HG03354 (cell line): ENCODE results near the gene ABCA4.
"Not testable (repeated sequence)": the region's sequence is repeated elsewhere in the genome, so short reads cannot be mapped to it uniquely, and the experiment has no call there.

ENCODE experiments used
- ATAC-seq: cut with Tn5 transposase; IDR thresholded peaks from one replicate; pipeline ENCODE4 v1.9.1; 2021; ENCODE audit warnings: mild to moderate bottlenecking; ENCODE audit not compliant: unreplicated experiment, poor library complexity, severe bottlenecking

ABCA4 gene

GRCh38 chr1:94014635-94015488 lies 106.1 kb downstream of the ABCA4 start:
- ATAC-seq = no peak

GRCh38 chr1:94014087-94014486 lies 106.9 kb downstream of the ABCA4 start:
- no peak for ATAC-seq

- no peak for ATAC-seq
These were observed 107.5 kb downstream of the ABCA4 start for GRCh38 chr1:94013367-94013878.

- no peak for ATAC-seq
These were observed 108.1 kb downstream of the ABCA4 start for GRCh38 chr1:94012708-94013366.

- no peak for ATAC-seq
These were observed 109.0 kb downstream of the ABCA4 start for GRCh38 chr1:94011709-94012595.

- no peak for ATAC-seq
These were observed 109.8 kb downstream of the ABCA4 start for GRCh38 chr1:94011129-94011528.

- ATAC-seq = no peak
These were observed 111.6 kb downstream of the ABCA4 start for GRCh38 chr1:94009304-94009703.

- no peak for ATAC-seq
These were observed 114.3 kb downstream of the ABCA4 start for GRCh38 chr1:94006604-94007003.

GRCh38 chr1:94004924-94005323 lies 116.0 kb downstream of the ABCA4 start:
- ATAC-seq = no peak

- no peak for ATAC-seq
These were observed 118.7 kb downstream of the ABCA4 start for GRCh38 chr1:94002046-94002787.

GRCh38 chr1:94001397-94002045 lies 119.4 kb downstream of the ABCA4 start:
- no peak for ATAC-seq

- no peak for ATAC-seq
These were observed 120.3 kb downstream of the ABCA4 start for GRCh38 chr1:94000510-94001282.

- no peak for ATAC-seq
These were observed 121.0 kb downstream of the ABCA4 start for GRCh38 chr1:93999840-94000415.

- not testable (repeated sequence) for ATAC-seq
These were observed 122.4 kb downstream of the ABCA4 start for GRCh38 chr1:93998532-93998931.

GRCh38 chr1:93997756-93998155 lies 123.2 kb downstream of the ABCA4 start:
- ATAC-seq = no peak

GRCh38 chr1:93995837-93996536 lies 125.0 kb downstream of the ABCA4 start:
- no peak for ATAC-seq

- ATAC-seq = no peak
These were observed 127.2 kb downstream of the ABCA4 start for GRCh38 chr1:93993731-93994130.
